ENCODE data around the gene NUP210L. TPM values are rescaled to one million over a fixed set of nuclear protein-coding genes. Genes with fewer than 3 reads are reported as not detected.

NUP210L gene
- total and polyA plus RNA-seq, 9 of the 15 experiments (the other 6 are each of a cell fraction or from before 2014, with no cell fraction given) = 0.01 to 0.04 TPM; not detected in 7

DNA sequence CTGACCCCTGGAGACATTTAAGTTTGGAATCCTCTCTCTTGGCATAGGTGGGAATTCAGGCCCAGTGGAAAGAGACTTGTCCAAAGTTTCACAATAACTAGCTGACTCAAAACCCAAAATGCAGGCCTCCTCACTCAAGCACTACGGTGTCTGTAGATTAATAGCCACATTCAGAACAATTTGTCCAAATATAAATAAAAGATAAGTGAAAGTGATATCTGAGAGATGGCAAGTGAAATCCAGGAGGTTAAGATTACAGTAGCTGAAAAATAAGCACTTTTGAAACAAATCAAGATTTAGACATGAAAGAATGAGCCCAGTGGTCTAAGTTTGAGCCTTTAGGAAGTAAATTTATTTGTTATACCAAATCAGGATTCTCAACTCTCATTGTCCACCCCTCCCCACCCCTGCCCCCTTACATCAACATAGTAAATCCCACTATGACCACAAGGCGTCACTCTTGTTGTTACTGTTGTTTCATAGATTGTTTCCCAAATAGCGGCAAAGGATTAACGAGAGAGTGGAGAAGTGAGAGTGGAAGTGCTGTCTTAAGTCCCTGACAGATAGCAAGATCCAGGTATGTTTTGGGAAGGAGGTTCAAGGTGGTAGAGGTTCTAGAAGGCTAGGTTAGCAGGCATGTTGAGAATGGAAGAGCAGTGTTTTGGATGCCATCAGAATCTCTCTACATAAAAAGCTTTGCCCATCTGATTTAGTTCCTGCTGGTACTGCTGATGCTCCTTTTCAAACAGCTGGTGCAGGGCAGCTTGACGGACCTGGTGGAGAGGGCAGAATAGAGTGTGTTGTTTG lies 44.1 kb upstream of the NUP210L start (continued):
- TF ChIP-seq, protein P1, sequence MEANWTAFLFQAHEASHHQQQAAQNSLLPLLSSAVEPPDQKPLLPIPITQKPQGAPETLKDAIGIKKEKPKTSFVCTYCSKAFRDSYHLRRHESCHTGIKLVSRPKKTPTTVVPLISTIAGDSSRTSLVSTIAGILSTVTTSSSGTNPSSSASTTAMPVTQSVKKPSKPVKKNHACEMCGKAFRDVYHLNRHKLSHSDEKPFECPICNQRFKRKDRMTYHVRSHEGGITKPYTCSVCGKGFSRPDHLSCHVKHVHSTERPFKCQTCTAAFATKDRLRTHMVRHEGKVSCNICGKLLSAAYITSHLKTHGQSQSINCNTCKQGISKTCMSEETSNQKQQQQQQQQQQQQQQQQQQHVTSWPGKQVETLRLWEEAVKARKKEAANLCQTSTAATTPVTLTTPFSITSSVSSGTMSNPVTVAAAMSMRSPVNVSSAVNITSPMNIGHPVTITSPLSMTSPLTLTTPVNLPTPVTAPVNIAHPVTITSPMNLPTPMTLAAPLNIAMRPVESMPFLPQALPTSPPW (CRISPR knock-in tag; IDR thresholded peaks at IDR 0.05) = peak; percentile 80
- peak; percentile 46 to 55; a peak in 2 of 4 replicates for TF ChIP-seq FOXK2 (conservative IDR thresholded peaks at IDR 0.05 in 1 of 2, IDR thresholded peaks at IDR 0.05 in 1 of 2; ENCODE audit: low read depth in 2 of 2)
- TF ChIP-seq RCOR1 (IDR thresholded peaks at IDR 0.05; ENCODE audit: borderline replicate concordance in 1 of 2, low read depth in 2 of 2, low read length in 2 of 2) = peak in 1 of 2 experiments; percentile 27; a peak in 1 of 4 replicates
- TF ChIP-seq, protein P2, sequence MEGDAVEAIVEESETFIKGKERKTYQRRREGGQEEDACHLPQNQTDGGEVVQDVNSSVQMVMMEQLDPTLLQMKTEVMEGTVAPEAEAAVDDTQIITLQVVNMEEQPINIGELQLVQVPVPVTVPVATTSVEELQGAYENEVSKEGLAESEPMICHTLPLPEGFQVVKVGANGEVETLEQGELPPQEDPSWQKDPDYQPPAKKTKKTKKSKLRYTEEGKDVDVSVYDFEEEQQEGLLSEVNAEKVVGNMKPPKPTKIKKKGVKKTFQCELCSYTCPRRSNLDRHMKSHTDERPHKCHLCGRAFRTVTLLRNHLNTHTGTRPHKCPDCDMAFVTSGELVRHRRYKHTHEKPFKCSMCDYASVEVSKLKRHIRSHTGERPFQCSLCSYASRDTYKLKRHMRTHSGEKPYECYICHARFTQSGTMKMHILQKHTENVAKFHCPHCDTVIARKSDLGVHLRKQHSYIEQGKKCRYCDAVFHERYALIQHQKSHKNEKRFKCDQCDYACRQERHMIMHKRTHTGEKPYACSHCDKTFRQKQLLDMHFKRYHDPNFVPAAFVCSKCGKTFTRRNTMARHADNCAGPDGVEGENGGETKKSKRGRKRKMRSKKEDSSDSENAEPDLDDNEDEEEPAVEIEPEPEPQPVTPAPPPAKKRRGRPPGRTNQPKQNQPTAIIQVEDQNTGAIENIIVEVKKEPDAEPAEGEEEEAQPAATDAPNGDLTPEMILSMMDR (IDR thresholded peaks at IDR 0.05 in 2 of 3, conservative IDR thresholded peaks at IDR 0.05 in 1 of 3; ENCODE audit: insufficient read depth in 2 of 3, low read depth in 1 of 3, low read length in 3 of 3) = peak; percentile 57 to 73 (median 73)

All from K562 (cell line).